Chondrocyte (in vitro differentiated cells): ENCODE measurements around the gene ZNF710. TPM values are rescaled to one million over a fixed set of nuclear protein-coding genes. Genes with fewer than 3 reads are reported as not detected.

Experiments used
- DNase-seq: peaks from one replicate; pipeline ENCODE4 v3.0.0; 2021; ENCODE audit warnings: mixed read lengths, low spot score
- H3K27ac Mint-ChIP-seq: one replicate; pipeline ENCODE4 v1.8.0; 2021; ENCODE audit warnings: mild to moderate bottlenecking, moderate library complexity, mixed read lengths; ENCODE audit not compliant: unreplicated experiment
- H3K27me3 Mint-ChIP-seq: 2 replicates; pipeline ENCODE4 v1.8.0; 2021; ENCODE audit warnings: low read depth, mixed read lengths
- H3K36me3 Mint-ChIP-seq: 2 replicates; pipeline ENCODE4 v1.8.0; 2021; ENCODE audit warnings: low read depth, mixed read lengths
- H3K4me1 Mint-ChIP-seq: 2 replicates; pipeline ENCODE4 v1.8.0; 2021; ENCODE audit warnings: low read depth, mild to moderate bottlenecking, mixed read lengths
- H3K4me3 Mint-ChIP-seq: one replicate; pipeline ENCODE4 v1.8.0; 2021; ENCODE audit warnings: mild to moderate bottlenecking, moderate library complexity, mixed read lengths; ENCODE audit not compliant: unreplicated experiment
- H3K9me3 Mint-ChIP-seq: 2 replicates; pipeline ENCODE4 v1.8.0; 2021; ENCODE audit warnings: low read depth, mixed read lengths
- total RNA-seq: library from RNA; stranded (reverse); gene quantifications from 3 replicates; pipeline ENCODE4 v1.2.1, GENCODE V29; 2021
- TF ChIP-seq, protein P1 (sequence below): fragments of 200-600 bp; sonication (generic); IDR thresholded peaks from 2 replicates; pipeline ENCODE4 v1.5.0; 2021; ENCODE audit warnings: antibody characterized with exemption, mild to moderate bottlenecking, moderate library complexity

Gene ZNF710
- total RNA-seq, 1 donor from 2014 or later, result 12.9 TPM

DNA sequence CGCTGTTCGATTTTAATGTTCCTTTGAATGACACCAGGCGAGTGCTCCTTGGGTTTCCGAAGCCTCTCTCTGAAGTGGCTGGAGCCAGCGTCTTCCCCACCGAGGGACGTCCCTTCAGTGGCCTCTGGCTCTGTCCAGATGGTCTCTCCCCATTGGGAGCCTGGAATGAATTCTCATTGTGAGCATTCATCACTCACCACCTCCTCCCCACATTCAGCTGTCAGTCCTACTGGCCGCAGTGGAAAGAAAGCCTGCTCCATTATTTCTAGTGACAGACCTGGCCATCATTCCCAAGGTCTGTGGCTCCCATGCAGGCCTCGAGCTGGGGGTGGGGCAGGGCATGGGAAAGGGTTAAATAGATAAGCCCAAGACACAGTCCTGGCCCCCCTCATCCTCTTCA is 35.2 kb downstream of the ZNF710 start:
- Mint-ChIP-seq H3K4me3 (no peak overlapping the region), H3K27me3 (no peaks in the 10 kb centered on the region), H3K9me3 (no peaks in the 10 kb centered on the region), H3K36me3 (no peaks in the 10 kb centered on the region), H3K27ac (peak overlapping the region; percentile 82), H3K4me1 (peaks cover 52% of the 10 kb centered on the region)
- peak; percentile 34 for DNase-seq
- TF ChIP-seq, protein P1, sequence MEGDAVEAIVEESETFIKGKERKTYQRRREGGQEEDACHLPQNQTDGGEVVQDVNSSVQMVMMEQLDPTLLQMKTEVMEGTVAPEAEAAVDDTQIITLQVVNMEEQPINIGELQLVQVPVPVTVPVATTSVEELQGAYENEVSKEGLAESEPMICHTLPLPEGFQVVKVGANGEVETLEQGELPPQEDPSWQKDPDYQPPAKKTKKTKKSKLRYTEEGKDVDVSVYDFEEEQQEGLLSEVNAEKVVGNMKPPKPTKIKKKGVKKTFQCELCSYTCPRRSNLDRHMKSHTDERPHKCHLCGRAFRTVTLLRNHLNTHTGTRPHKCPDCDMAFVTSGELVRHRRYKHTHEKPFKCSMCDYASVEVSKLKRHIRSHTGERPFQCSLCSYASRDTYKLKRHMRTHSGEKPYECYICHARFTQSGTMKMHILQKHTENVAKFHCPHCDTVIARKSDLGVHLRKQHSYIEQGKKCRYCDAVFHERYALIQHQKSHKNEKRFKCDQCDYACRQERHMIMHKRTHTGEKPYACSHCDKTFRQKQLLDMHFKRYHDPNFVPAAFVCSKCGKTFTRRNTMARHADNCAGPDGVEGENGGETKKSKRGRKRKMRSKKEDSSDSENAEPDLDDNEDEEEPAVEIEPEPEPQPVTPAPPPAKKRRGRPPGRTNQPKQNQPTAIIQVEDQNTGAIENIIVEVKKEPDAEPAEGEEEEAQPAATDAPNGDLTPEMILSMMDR, result no peak

DNA sequence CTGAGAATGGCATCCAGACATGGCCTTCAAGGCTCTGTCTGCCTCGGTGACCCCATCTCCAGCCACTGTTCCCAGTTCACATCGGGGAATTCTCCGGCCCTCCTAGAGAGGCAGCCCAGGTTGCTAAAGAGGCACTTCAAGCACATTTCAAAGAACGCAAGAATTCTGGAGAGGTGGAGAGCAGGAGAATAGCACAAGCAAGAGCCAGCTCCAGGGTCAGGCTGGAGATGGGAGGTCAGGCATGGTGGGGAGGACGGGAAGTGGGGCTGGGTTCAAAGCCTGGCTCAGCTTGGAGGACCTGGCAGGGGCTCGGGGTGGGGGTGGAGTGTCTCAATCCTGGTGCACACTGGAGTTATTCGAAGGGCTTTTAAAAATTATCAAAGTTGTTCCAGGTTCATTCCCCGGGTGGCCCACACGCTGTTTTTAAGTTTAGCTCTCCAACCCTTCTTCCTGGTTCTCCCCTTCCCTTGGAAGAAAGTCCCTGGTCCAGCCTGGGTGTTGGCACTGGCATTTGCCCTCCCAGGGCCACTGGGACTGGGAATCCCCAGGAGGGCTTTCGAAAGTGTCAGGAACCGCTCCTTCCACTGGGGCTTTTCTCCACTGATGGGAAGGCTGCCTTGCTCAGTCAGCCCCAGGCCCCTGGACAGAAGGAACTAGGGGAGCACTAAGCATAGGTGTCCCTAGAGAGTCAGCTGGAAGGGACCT is 35.8 kb downstream of the ZNF710 start:
- Mint-ChIP-seq H3K27me3 (no peaks in the 10 kb centered on the region), H3K4me3 (no peak overlapping the region), H3K9me3 (no peaks in the 10 kb centered on the region), H3K27ac (no peak overlapping the region), H3K4me1 (peaks cover 48% of the 10 kb centered on the region), H3K36me3 (no peaks in the 10 kb centered on the region)
- TF ChIP-seq, protein P1, result no peak
- peak; percentile 42 for DNase-seq

DNA sequence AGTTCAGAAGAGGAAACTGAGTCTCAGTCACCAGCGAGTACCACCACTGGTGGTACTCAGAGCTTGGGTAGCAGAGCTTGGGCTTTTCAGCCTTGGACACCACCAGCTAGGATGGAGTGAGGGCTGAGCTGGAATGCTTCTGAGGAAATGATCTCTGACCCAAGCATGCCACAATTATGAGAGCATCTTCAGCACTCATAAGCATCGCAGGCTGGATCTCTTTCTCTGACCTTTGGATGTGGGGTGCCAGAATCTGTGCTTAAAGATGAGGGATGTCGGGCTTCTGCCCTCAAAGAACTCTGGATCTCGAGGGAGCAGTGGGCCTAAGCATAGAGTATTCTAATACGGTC is 36.4 kb downstream of the ZNF710 start:
- Mint-ChIP-seq H3K27me3 (no peaks in the 10 kb centered on the region), H3K9me3 (no peaks in the 10 kb centered on the region), H3K4me1 (peaks cover 48% of the 10 kb centered on the region), H3K4me3 (no peak overlapping the region), H3K36me3 (no peaks in the 10 kb centered on the region), H3K27ac (peak overlapping the region; percentile 28)
- DNase-seq, result no peak
- TF ChIP-seq, protein P1, result no peak

DNA sequence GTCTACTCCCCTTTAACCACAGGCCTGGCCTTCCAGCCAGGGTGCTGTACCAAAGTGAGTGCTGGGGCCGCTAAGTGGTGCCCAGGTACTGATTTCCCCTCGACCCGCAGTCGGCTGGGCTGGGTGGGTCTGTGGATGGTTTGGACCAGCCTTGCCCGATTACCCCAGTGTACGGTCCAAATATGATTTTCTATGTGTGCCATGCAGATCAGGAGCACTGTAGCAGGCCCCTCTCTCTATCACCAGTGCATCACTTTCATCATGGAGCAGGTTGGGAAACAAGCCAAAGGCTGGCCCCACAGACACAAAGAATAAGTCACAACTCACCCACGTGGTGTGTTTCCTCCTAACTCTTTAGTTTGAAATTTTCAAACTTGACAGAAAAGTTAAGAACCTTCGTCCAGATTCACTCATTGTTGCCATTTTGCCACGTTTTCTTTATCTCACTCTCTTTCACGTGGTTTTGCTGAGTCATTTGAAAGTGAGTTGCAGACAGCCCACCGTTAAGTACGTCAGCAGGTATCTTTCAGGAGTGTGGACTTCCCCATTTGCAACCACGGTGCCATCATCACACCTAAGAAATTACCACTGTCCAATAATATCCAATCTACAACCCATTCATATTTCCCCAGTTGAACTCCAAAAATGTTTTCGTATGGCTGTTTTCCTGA is 37.0 kb downstream of the ZNF710 start:
- no peaks in the 10 kb centered on the region for H3K27me3 Mint-ChIP-seq
- peak; percentile 55 for DNase-seq
- H3K4me3 Mint-ChIP-seq, result no peak overlapping the region

DNA sequence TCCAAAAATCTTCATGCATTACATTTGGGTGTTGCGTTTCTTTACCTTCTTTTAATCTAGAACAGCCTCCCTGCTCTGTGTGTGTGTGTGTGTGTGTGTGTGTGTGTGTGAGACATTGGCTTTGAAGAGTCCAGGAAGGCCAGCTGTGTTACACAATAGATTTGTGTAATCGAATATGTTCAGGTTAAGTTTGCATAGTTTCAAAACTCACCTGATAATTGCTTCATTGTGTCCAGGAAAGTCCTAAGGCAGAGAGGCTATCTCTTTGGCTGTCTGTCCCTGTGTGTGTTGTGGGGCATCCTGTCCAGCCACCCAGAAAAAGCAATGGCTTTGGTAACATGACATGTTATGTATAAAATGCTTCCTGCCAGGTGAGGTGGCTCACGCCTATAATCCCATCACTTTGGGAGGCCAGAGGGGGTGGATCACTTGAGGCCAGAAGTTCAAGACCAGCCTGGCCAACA is 37.5 kb downstream of the ZNF710 start:
- DNase-seq, result no peak
- no peaks in the 10 kb centered on the region for H3K36me3 Mint-ChIP-seq
- no peaks in the 10 kb centered on the region for H3K27me3 Mint-ChIP-seq
- no peak overlapping the region for H3K4me3 Mint-ChIP-seq
- TF ChIP-seq, protein P1, result no peak
- H3K4me1 Mint-ChIP-seq, result peaks cover 45% of the 10 kb centered on the region
- no peak overlapping the region for H3K27ac Mint-ChIP-seq
- no peaks in the 10 kb centered on the region for H3K9me3 Mint-ChIP-seq

More for the DNA sequence above, 37.0 kb downstream of the ZNF710 start:
- H3K4me1 Mint-ChIP-seq, result peaks cover 48% of the 10 kb centered on the region
- no peak overlapping the region for H3K27ac Mint-ChIP-seq
- H3K36me3 Mint-ChIP-seq, result no peaks in the 10 kb centered on the region
- TF ChIP-seq, protein P1, result no peak
- H3K9me3 Mint-ChIP-seq, result no peaks in the 10 kb centered on the region
